SU-DHL-6 (cell line): Measurements from ENCODE around the gene ARSB.

Source experiments
- H2AFZ ChIP-seq: fragments of 200-600 bp; sonication (generic); 2 replicates; pipeline ENCODE4 v1.6.1; 2014; ENCODE audit warnings: low read depth, mild to moderate bottlenecking, moderate library complexity, mixed read lengths, antibody characterized with exemption, low read length; ENCODE audit not compliant: severe bottlenecking
- H3F3A ChIP-seq: fragments of 200-600 bp; shearing (Covaris generic); 2 replicates; pipeline ENCODE4 v1.6.0; 2016; ENCODE audit warnings: antibody characterized with exemption, mild to moderate bottlenecking; ENCODE audit not compliant: insufficient read depth
- H3K27ac ChIP-seq: fragments of 200-600 bp; sonication (generic); 2 replicates; pipeline ENCODE4 v1.5.1; 2016; ENCODE audit warnings: low read depth, mild to moderate bottlenecking, low read length, moderate library complexity, mixed read lengths
- H3K27me3 ChIP-seq: fragments of 200-600 bp; sonication (generic), shearing (Covaris generic); 2 replicates; pipeline ENCODE4 v1.6.0; 2014; ENCODE audit warnings: mild to moderate bottlenecking, low read length
- H3K36me3 ChIP-seq: fragments of 200-600 bp; sonication (generic); 2 replicates; pipeline ENCODE4 v1.6.1; 2014; ENCODE audit warnings: mild to moderate bottlenecking, low read length, mixed read lengths
- H3K4me2 ChIP-seq: fragments of 300-600, 200-600 bp; shearing (Covaris generic), sonication (generic); 2 replicates; pipeline ENCODE4 v1.6.0; 2014; ENCODE audit warnings: low read length, low read depth, mild to moderate bottlenecking; ENCODE audit not compliant: poor library complexity, severe bottlenecking
- H3K4me3 ChIP-seq: fragments of 200-600 bp; sonication (generic); 2 replicates; pipeline ENCODE4 v1.5.1; 2014; ENCODE audit warnings: antibody characterized with exemption, low read length, mild to moderate bottlenecking, mixed read lengths; ENCODE audit not compliant: insufficient read depth, poor library complexity, severe bottlenecking
- H3K79me2 ChIP-seq: fragments of 200-600 bp; sonication (generic); 2 replicates; pipeline ENCODE4 v1.6.1; 2014; ENCODE audit warnings: mild to moderate bottlenecking, low read length, moderate library complexity; ENCODE audit not compliant: insufficient read depth
- H3K9ac ChIP-seq: fragments of 200-600 bp; sonication (generic); 2 replicates; pipeline ENCODE4 v1.7.0; 2014; ENCODE audit warnings: mild to moderate bottlenecking, low read length
- H3K9me2 ChIP-seq: fragments of 200-600 bp; sonication (generic); replicated peaks from 2 replicates; pipeline ENCODE4 v1.6.1; 2014; ENCODE audit warnings: low read length; ENCODE audit not compliant: insufficient read depth
- H3K9me3 ChIP-seq: fragments of 200-600 bp; sonication (generic); 2 replicates; pipeline ENCODE4 v1.6.1; 2014; ENCODE audit warnings: low read length, mixed read lengths; ENCODE audit not compliant: insufficient read depth
- H4K20me1 ChIP-seq: fragments of 200-600 bp; sonication (generic); 2 replicates; pipeline ENCODE4 v1.6.1; 2014; ENCODE audit warnings: low read depth, mild to moderate bottlenecking, antibody characterized with exemption, low read length, moderate library complexity, mixed read lengths
- CTCF ChIP-seq: fragments of 200-600 bp; sonication (generic); IDR thresholded peaks from one replicate; pipeline ENCODE4 v1.5.1; 2017; ENCODE audit warnings: antibody characterized with exemption, mild to moderate bottlenecking, low read length, moderate library complexity; ENCODE audit not compliant: insufficient read depth, poor library complexity, severe bottlenecking
- EZH2phosphoT487 ChIP-seq: fragments of 200-600 bp; sonication (generic), shearing (Covaris generic); conservative IDR thresholded peaks from 2 replicates; pipeline ENCODE4 v1.6.1; 2018; ENCODE audit warnings: mild to moderate bottlenecking, antibody characterized with exemption, low read length, moderate library complexity, mixed read lengths

The ARSB gene

GRCh38 chr5:78919796-78920195 lies 65.3 kb downstream of the ARSB start:
- Histone ChIP-seq H3K36me3 (no peaks in the 10 kb centered on the region), H3K4me2 (no peak overlapping the region), H4K20me1 (no peaks in the 10 kb centered on the region), H3K27me3 (no peaks in the 10 kb centered on the region), H3F3A (no peaks in the 10 kb centered on the region), H3K9ac (no peak overlapping the region), H3K27ac (no peak overlapping the region), H2AFZ (no peak overlapping the region), H3K79me2 (no peaks in the 10 kb centered on the region), H3K9me3 (no peaks in the 10 kb centered on the region), H3K4me3 (no peak overlapping the region), H3K9me2 (no peaks in the 10 kb centered on the region)
- TF ChIP-seq EZH2phosphoT487, result no peak
- no peak for TF ChIP-seq CTCF

DNA sequence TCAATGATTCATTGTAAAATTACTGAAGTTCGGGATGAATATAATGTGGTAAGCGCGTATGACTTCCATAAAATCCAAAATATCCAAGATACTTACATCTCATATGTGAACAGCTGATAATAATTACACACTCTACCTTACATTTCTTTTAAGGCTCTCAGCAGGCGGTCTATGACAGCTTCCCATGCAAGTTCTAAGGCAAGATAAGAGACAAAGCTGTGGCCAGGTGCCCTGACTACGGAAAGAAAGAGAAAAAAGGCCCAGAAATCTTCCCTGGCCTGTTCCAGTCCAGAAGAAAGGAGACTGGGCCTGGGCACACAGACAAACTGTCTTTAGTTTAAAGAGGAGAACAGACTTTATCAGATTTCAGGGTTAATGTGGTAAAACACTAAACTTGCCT lies 69.1 kb downstream of the ARSB start:
- Histone ChIP-seq H3K4me2 (no peak overlapping the region), H4K20me1 (no peaks in the 10 kb centered on the region), H3K27me3 (no peaks in the 10 kb centered on the region), H3K36me3 (no peaks in the 10 kb centered on the region), H3K27ac (no peak overlapping the region), H3K9ac (no peak overlapping the region), H3K9me2 (no peaks in the 10 kb centered on the region), H3K9me3 (no peaks in the 10 kb centered on the region), H2AFZ (no peak overlapping the region), H3K4me3 (no peak overlapping the region), H3K79me2 (no peaks in the 10 kb centered on the region), H3F3A (no peaks in the 10 kb centered on the region)
- TF ChIP-seq CTCF (no peak), EZH2phosphoT487 (no peak)

DNA sequence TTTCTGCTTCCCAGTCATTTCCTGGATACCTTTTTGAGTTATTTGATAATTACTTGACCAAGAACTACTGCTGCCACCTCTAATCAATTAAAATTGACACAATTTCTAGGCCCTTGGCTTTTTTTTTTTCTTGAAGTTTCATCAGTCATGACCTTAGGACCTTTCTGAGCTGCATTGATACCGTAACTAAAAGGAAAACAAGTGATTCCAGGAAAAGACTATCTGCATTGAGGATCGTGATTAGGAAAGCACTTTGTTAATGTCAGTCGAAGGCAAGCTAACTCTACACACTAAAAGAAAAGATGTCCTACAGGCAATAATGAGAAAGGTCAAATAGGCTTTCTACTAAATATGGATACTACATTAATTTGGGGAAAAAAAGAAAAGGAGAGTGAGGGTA lies 69.9 kb downstream of the ARSB start:
- H3K9me2 ChIP-seq, result no peaks in the 10 kb centered on the region
- H3K36me3 ChIP-seq, result no peaks in the 10 kb centered on the region
- no peak overlapping the region for H3K9ac ChIP-seq
- no peak overlapping the region for H3K4me2 ChIP-seq
- H3K27ac ChIP-seq, result no peak overlapping the region
- H3K79me2 ChIP-seq, result no peaks in the 10 kb centered on the region
- H4K20me1 ChIP-seq, result no peaks in the 10 kb centered on the region
- H3K9me3 ChIP-seq, result no peaks in the 10 kb centered on the region
- no peak overlapping the region for H3K4me3 ChIP-seq
- TF ChIP-seq CTCF, result no peak
- TF ChIP-seq EZH2phosphoT487, result no peak
- no peaks in the 10 kb centered on the region for H3K27me3 ChIP-seq
- H3F3A ChIP-seq, result no peaks in the 10 kb centered on the region
- H2AFZ ChIP-seq, result no peak overlapping the region

GRCh38 chr5:78912811-78913210 lies 72.3 kb downstream of the ARSB start:
- no peaks in the 10 kb centered on the region for H3K27me3 ChIP-seq
- H3F3A ChIP-seq, result no peaks in the 10 kb centered on the region
- H3K4me2 ChIP-seq, result no peak overlapping the region
- H3K9me2 ChIP-seq, result no peaks in the 10 kb centered on the region
- H3K9ac ChIP-seq, result no peak overlapping the region
- no peak overlapping the region for H2AFZ ChIP-seq
- H3K4me3 ChIP-seq, result no peak overlapping the region
- H3K79me2 ChIP-seq, result no peaks in the 10 kb centered on the region
- H3K36me3 ChIP-seq, result no peaks in the 10 kb centered on the region
- H3K9me3 ChIP-seq, result no peaks in the 10 kb centered on the region
- no peak overlapping the region for H3K27ac ChIP-seq
- H4K20me1 ChIP-seq, result no peaks in the 10 kb centered on the region
- TF ChIP-seq CTCF (no peak), EZH2phosphoT487 (no peak)
